K562 (cell line): ENCODE data around the gene ZNF687. TPM values are rescaled to one million over a fixed set of nuclear protein-coding genes. Genes with fewer than 3 reads are reported as not detected.
A peak's percentile ranks its signal among the peaks of the same experiment; 100 is the strongest.

ENCODE experiments used
- AFF4 ChIP-seq: sonication (generic); formaldehyde crosslinking; IDR thresholded peaks from 2 replicates; pipeline ENCODE4 v1.8.0; 2023; ENCODE audit warnings: mild to moderate bottlenecking, missing genetic modification reagents
- CREB3L1 ChIP-seq: fragments of 450-650 bp; IDR thresholded peaks from 2 replicates; pipeline ENCODE4 v1.6.1; 2014; ENCODE audit warnings: low read depth, mild to moderate bottlenecking, moderate library complexity, borderline replicate concordance
- EP400 ChIP-seq: fragments of 450-650 bp; IDR thresholded peaks from 2 replicates; pipeline ENCODE4 v1.6.1; 2017; ENCODE audit warnings: antibody characterized with exemption, mild to moderate bottlenecking, moderate library complexity
- KLF6 ChIP-seq: fragments of 250-450 bp; sonication (Bioruptor Pico); IDR thresholded peaks from 2 replicates; pipeline ENCODE4 v1.4.0; 2020; ENCODE audit warnings: mild to moderate bottlenecking, moderate library complexity, borderline replicate concordance
- MAZ ChIP-seq, 2 experiments: fragments of 450-650 bp in 1 of 2; sonication (generic) in 1 of 2; formaldehyde crosslinking; IDR thresholded peaks in 1 of 2; conservative IDR thresholded peaks in 1 of 2; 2 replicates each; pipeline versions ENCODE4 v1.4.0 to v1.5.0; 2020; ENCODE audit warnings: mild to moderate bottlenecking in 1 of 2, missing genetic modification reagents in 1 of 2
- PBX2 ChIP-seq, 2 experiments: IDR thresholded peaks in 1 of 2; conservative IDR thresholded peaks in 1 of 2; 2 replicates each; pipeline ENCODE4 v1.6.1; 2016; ENCODE audit warnings: low read depth in 2 of 2, mild to moderate bottlenecking in 1 of 2, missing compliant biosample characterization in 1 of 2, missing genetic modification characterization in 1 of 2, moderate library complexity in 1 of 2
- POLR2B ChIP-seq: fragments of 450-650 bp; IDR thresholded peaks from 2 replicates; pipeline ENCODE4 v1.6.1; 2018; ENCODE audit warnings: low read depth; ENCODE audit not compliant: partially characterized antibody
- SFPQ ChIP-seq: fragments of 200-400 bp; formaldehyde crosslinking; IDR thresholded peaks from 2 replicates; pipeline ENCODE4 v1.6.1; 2017; ENCODE audit warnings: mild to moderate bottlenecking, low read depth, low read length, moderate library complexity
- TBP ChIP-seq: optimal IDR thresholded peaks from 2 replicates; pipeline ENCODE3; 2011; ENCODE audit warnings: low read depth, low read length, improper control_type of control experiment
- TEAD1 ChIP-seq, 2 experiments: fragments of 450-650 bp in 1 of 2; sonication (generic) in 1 of 2; formaldehyde crosslinking; IDR thresholded peaks; 2 replicates each; pipeline versions ENCODE4 v1.4.0 to v1.8.0; 2020 to 2022; ENCODE audit warnings: mild to moderate bottlenecking in 2 of 2, missing genetic modification reagents in 1 of 2
- ZNF639 ChIP-seq, 2 experiments: fragments of 200-800 bp in 1 of 2; sonication (Bioruptor generic) in 1 of 2; sonication (generic) in 1 of 2; formaldehyde crosslinking in 1 of 2; IDR thresholded peaks in 1 of 2; conservative IDR thresholded peaks in 1 of 2; 2 replicates each; pipeline versions ENCODE4 v1.5.0 to v1.6.1; 2016 to 2020; ENCODE audit warnings: missing compliant biosample characterization in 1 of 2, missing genetic modification characterization in 1 of 2, missing genetic modification reagents in 1 of 2
- polyA plus RNA-seq, 8 experiments: library from polyadenylated mRNA; depleted of rRNA in 4 of 8; stranded (reverse) in 5 of 8; unstranded in 3 of 8; fragments of >200 nt; fragmentation: Nextera tagmentation in 2 of 8; fragmentation: Illumina TruSeq in 1 of 8; extraction: Ambion mirVana in 2 of 8; extraction: Trizol in 1 of 8; gene quantifications; 2 replicates each; pipeline versions ENCODE4 v1.2.1 to v1.2.3, GENCODE V29; 2011 to 2014; ENCODE audit warnings: inconsistent platforms in 1 of 8, missing spikeins in 1 of 8
- total RNA-seq, 7 experiments: library from RNA; depleted of rRNA in 6 of 7; stranded (reverse); fragments of >200 nt in 6 of 7; fragmentation: Illumina TruSeq in 2 of 7; extraction: Trizol in 2 of 7; gene quantifications; 2 replicates each; pipeline versions ENCODE4 v1.2.1 to v1.2.3, GENCODE V29; 2011 to 2021; ENCODE audit warnings: low replicate concordance in 1 of 7

Gene ZNF687
- total and polyA plus RNA-seq, 9 of the 15 experiments (the other 6 are each of a cell fraction or from before 2014, with no cell fraction given), result 0.13 to 26.4 (median 10.6) TPM

- TF ChIP-seq SFPQ, result no peak
- no peak for TF ChIP-seq KLF6 (CRISPR knock-in tag)
- TF ChIP-seq EP400, result peak; percentile 68
- TF ChIP-seq TEAD1 (CRISPR knock-in tag; IDR thresholded peaks at IDR 0.05), result peak; percentile 6 to 10; a peak in 1 of 4 replicates
- TF ChIP-seq PBX2 (CRISPR knock-in tag; IDR thresholded peaks at IDR 0.05; ENCODE audit: low read depth), result no peak
- TF ChIP-seq PBX2 (tag; conservative IDR thresholded peaks at IDR 0.05; ENCODE audit: low read depth), result no peak
- TF ChIP-seq AFF4 (CRISPR knock-in tag), result no peak
- TF ChIP-seq MAZ (CRISPR knock-in tag; conservative IDR thresholded peaks at IDR 0.05 in 1 of 2, IDR thresholded peaks at IDR 0.05 in 1 of 2), result 0 out of 4 replicates have a peak, but pooled peaks of 1 of the 2 experiments have one; percentile 41
- TF ChIP-seq ZNF639 (CRISPR knock-in tag; conservative IDR thresholded peaks at IDR 0.05 in 1 of 2, IDR thresholded peaks at IDR 0.05 in 1 of 2), result peak in 1 of 2 experiments; percentile 43; a peak in 2 of 4 replicates
- 0 out of 2 replicates have a peak, but pooled peaks have one; percentile 16 for TF ChIP-seq CREB3L1
- TF ChIP-seq TBP, result peak; percentile 65
- TF ChIP-seq POLR2B, result peak; percentile 56
Measured at GRCh38 chr1:151327223-151327902, 45.3 kb downstream of the ZNF687 start, which contains the start of gene PI4KB (continued).
